HG03095 (cell line): ENCODE measurements around the gene MST1.
"Not testable (repeated sequence)": the region's sequence is repeated elsewhere in the genome, so short reads cannot be mapped to it uniquely, and the experiment has no call there.

Source experiments
- ATAC-seq: cut with Tn5 transposase; IDR thresholded peaks from one replicate; pipeline ENCODE4 v1.9.1; 2021; ENCODE audit warnings: moderate library complexity; ENCODE audit not compliant: unreplicated experiment

The MST1 gene

DNA sequence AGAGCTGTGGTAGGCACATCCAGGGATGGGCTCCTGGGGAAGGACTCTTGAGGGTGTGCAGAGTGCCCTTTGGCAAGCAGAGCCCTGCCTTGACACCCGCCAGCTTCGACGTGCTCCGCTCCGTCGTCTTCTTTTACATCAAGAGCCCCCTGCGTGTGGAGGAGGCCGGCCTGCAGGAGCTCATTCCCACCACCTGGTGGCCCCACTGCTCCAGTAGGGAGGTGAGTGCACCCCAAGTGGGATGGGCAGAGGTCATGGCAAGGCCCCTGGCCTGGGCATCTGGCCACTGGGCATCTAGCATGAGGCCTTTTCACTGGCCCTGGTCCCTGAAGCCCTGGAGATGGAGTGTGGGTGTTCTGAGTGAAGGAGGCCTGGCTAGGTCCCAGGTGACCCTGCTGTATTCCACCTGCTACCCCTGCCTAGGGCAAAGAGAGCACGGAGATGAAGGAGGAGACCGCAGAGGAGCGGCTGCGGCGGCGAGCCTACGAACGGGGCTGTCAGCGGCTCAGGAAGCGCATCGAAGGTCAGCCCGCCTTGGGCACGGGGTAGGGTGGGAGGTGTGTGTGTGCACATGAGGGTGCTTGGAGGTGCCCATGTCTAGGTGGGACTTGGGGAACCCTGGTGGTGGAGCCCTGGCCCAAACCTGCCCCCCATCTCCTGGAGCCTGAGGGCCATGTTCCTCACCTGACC lies 12.3 kb upstream of the MST1 start:
- no peak for ATAC-seq

DNA sequence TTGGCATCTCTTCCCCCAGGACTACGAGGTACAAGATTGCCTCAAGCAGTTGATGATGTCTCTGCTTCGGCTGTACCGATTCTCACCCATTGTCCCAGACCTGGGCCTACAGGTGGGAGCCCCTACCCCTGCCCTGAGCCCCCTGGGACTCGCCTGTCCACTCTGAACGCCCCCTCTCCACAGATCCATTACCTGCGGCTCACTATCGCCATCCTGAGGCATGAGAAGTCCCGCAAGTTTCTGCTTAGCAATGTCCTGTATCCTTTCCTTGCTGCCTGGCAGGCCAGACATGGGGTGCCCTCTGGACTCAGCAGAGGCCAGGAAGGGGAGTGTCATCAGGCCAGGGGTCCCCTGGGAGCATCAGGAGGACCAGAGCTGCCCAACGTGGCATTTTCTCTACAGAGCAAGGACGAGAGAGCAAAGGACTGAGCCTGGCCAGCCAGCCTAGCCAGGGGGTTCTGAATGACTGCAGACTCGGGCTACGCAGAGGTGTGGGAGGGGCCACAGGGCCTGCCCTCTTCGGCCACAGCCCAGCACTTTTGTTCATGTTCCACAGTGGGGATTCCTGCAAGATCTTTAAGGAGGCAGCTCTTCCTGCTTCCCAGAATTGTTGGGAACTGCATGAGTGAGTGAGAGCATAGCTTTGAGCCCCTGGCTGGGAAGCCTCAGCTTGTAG lies 11.3 kb upstream of the MST1 start:
- ATAC-seq = no peak

DNA sequence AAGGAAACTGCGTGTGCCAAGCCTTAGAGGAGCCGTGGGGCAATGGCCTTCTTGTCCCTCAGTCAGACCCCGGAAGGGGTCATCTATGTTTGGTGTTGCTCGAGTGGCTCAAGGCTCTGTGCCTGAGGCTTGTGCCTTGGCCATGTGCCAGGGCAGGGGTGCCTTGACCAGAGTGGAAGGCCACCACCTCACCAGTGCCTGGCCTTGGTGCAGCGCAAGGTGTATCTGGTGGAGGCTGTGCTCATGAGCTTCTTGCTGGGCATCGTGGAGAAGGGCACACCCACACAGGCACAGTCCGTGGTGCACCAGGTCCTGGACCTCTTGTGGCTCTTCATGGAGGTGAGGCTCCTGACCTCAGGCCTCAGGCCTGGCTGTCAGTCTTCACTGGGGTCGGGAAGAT lies 10.7 kb upstream of the MST1 start:
- ATAC-seq = no peak

DNA sequence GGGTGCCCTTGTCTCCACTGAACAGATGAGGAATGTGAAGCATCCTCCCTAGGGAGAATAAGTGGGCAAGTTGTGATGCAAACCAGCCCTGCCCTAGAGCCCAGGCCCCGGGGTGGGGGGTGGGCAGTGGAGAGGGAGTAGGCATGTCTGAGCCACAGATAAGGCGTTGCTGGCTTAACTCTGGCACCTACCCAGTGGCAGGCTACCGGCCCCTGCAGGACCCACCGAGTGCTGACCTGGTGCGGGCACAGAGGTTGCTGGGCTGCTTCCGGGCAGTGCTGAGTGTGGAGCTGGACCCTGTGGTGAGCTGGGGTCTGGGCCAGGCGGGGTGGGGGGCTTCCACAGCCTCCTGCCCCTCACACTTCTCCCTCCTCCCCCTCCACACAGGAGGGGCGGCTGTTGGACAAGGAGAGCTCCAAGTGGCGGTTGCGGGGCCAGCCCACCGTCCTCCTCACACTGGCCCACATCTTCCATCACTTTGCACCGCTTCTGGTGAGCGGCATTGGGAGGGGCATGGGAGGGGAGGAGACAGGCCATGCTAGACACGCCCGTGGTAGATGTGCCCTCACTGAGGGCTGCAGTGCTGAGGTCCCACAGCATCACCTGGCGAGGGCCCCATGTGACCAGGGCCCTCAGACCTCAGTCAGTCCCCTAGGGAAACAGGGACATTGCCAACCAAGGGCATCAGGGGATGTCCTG lies 10.2 kb upstream of the MST1 start:
- no peak for ATAC-seq

DNA sequence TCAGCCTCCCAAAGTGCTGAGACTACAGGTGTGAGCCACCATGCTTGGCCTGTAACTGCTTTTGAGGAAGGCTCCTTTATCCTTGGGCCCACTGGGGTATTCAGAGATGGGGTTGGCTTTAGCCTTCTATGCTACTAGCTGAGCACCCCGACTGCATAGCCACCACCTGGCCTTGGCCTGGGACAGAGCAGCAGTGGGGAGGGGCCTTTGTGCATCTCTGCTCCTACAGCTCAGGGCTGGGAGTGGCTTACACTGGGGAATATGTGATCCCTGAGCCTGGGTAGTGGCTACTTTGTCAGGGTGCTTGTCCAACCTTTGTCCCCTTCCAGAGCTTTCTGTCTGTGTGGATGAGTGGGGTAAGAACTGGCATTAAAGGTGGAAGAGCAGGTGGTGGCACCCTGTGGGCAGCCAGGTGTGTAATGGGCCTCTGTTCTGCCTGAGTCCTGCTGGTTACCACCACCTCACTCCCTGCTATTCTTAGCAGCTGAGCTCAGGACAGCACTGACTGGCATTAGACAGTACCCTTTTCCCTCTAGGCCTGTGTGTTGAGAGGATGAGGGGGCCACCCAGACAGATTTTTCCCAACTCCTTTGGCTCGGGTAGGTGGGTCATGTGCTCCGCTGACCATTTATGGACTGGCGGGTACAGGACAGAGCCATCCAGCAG lies 6.2 kb upstream of the MST1 start:
- ATAC-seq = not testable (repeated sequence)

DNA sequence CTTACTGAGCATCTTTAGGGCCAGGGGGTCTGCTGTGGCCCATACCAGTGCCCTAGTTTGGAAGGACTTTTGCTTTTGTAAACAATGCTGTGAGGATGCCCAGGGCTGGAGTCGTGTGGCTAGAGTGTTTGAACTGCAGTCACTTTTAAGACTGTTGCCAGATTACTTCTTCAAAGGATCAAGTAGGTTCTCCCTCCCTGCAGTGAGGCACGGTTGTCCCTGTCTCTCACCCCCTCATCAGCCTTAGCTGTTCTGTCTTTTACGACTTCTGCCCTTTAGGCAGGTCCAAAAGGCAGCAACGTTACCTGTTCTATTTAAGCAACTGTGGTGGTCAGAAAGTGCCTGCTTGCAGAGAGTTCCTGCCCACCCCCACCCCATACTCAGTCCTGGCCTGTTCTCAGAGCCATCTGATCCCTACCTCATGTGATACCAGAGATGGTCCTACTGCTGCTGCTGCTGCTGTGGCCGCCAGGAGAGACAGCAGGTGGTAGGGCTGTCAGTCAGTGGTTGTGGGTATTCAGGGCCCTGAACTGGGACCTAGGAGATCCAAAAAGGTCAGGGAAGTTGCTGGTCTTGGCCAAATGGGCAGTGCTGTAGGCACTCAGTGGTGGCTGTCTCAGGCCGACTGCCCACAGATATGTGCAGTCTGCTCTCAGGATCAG lies 5.3 kb upstream of the MST1 start:
- ATAC-seq = not testable (repeated sequence)

DNA sequence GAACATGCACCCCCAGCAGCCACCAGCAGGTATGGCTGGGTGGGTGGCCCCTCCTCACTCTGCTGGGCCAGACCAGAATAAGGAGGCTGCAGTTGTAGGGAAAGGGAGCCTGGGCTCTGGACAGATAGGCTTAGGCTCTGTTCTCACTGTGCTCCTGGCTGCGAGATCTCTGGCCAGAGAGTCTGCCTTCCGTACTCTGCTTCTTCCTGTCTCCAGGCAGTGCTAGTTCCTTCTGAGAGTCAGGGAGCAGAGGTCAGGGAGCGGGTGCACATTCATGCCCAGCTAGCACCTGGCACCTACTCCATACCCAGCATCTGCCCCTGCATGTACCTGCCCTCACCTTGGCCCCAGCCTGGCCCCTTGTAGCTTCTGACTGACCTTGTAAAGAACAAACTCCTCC lies 2.2 kb upstream of the MST1 start:
- ATAC-seq = not testable (repeated sequence)

DNA sequence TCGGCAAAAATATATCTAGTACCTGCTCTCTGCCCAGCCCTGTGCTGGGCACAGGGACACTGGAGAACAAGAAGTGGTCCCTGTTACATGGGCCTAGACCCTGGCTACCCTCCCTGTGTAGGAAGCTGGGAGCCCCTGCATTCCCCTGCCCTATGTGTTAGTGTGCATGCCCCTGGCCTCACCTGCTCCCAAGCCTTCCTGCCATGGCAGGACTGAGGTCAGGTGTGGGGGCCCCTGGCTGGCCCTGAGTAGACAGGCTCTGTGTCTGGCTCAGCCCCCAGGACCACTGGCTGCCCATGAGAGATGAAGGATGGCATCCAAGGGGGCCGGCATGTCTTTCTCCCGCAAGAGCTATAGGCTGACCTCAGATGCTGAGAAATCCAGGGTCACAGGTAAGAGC lies 1.6 kb upstream of the MST1 start:
- not testable (repeated sequence) for ATAC-seq

DNA sequence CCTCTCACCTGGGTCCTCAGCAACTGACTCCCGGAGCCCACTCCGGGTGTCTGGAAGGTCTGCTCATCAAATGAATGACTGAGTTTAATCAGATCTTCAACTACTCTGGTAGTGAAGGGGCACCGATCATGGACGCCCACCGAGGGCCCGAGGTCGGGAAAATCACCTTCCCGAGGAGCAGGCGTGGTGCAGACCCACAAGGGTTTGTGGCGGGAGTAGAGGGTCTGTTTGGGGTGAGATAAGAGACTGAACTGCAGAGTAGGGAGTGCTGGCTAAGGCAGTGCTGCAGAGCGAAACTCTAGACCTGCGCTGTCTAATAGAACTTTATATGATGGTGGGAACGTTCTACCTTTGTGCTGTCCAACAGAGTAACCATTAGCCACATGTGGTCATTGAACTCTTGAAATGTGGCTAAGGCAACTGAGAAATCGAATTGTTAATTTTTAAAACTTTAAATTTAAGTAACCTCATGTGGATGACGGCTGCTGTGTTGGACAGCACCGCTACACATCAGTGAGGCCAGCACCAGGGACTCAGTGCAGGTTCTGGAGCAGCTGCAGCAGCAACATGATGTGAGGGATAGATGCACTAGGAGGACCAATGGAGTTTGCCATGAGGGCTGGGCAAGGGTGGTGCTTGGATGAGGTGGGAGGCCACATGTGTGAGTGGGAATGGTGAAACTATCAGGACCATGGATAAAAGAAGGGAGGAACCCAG lies 792 bp upstream of the MST1 start:
- not testable (repeated sequence) for ATAC-seq

DNA sequence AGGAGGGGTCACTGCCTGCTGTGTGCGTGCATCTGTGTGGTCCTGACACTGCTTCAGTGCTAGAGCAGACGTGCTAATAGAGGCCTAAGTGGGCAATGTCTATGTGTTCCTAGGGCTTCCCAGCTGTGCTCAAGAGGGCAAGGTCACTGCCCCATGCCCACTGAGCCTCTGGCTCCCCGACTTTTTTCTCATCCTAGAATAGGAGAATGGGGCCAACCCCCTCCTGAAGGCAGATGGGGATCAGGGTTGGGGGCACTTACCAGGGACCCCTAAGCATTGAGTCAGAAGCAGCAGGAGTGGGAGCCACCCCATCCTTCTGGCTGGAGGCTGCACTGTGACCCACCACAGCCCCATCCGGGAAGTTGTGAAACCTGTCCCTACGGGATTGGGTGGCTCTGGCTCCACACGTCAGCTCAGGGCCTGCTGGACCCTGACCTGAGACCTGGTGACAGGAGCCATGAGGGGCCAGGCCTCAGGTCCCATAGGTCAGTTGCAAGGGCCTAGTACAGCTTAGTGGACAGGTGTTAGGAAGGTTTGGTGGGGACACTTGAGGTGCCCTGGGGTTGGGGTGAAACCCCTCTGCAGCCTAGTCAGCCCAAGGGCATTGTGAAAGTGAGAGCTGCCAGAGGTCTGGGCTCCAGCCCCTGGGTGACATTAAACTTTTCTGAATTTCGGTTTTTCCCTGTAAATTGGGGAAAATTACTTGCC lies 782 bp downstream of the MST1 start:
- ATAC-seq = not testable (repeated sequence)

DNA sequence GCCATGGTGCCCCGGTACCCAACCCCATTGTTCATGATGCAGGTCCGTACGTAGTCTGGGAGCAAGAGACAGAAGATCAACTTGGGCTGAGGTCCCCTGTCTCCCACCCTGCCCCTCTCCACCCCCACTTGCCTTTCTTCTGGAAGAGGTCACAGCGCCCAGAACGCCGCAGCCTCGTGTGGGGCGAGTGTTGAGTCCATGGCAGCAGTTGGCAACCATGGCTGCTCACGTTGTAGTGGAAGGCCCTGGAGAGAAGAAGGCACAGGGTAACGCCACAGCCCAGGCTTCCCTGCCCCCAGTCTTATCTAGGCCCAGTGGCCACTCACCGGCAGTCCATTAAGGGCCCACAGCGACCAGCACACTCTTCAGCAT lies 1.9 kb downstream of the MST1 start:
- ATAC-seq = not testable (repeated sequence)

DNA sequence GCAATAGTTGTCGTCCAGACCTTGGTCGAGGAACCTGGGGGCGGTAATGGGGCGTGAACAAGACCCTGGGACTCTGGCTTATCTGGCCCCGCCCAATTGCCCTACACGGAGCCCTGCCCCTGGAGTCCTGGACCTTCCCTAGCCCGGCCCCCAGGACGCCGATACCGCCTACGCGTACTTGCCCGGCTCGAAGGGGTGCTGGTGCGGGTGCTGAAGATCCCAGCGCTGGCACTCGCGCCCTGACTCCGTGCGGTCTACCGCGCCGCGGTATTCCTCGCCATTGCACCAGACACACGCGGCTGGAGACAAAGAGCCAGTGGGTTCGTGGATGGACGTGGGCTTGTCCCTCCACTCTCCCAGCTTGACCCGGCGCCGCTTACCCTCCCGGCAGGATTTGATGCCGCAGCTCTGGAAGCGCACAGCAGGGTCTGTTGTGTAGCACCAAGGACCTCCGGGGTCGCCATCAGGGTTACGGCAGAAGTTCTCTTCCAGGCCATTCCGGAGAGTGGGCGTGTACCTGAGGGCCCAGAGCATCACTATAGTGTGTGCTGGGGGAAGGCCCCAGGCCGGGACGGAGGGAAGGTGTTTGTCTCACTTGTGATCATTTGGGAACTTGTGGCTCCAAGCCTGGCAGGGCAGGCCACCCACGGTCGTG lies 2.4 kb downstream of the MST1 start:
- ATAC-seq = not testable (repeated sequence)

DNA sequence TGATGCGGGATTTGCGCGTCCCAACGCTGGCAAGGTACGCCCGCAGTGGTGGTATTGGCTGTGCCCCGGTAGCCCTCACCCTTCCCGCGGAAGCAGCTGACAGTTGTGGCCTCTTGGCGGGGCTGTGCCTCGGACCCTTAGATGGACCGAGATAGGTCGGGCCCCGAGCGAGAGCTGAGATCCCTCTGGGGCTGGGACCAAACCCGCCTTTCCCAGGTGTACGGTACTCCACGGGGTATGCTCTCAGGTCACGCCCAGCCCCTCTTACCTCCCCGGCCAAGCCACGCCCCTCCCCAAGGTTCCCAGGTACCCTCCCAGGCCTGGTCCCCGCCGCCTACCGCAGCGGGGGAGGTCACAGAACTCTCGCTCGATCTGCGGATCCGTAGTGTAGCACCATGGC lies 2.9 kb downstream of the MST1 start:
- ATAC-seq = not testable (repeated sequence)

DNA sequence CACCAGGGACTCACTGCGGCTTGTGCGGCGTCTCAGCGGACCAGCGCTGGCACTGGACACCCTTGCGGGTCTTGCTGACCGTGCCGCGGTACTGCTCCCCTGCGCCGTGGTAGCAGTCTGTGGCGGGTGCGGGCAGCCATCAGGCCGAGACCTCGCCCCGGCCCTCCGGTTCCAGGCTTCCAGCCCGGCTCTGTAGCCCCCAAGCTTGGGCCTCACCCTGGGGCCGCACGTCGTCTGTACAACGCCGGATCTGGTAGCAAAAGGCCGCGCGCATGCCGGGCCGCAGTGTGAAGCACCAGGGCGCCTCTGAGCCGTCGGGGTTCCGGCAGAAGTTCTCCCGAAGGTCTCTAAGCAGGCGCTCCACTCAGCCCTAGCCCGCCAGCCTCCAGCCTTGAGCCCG lies 3.4 kb downstream of the MST1 start:
- ATAC-seq = not testable (repeated sequence)

DNA sequence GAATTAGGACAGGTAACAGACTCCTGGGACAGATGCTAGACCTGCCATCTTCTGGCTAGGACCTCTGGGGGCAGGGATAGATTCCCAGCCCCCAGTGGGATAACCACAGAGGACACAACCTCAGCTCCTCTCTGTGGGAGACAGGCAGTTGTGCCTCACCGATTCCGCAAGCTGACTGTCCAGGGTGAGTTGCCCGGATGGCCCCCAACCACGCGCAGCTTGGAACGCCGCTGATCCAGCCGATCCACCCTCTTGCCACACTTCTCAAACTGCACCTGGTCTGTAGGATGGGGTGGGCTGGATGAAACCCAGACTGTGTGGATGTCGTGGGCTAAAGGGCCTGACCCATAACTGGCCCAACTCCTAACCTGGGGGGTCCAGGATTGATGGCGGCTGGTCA lies 4.2 kb downstream of the MST1 start:
- not testable (repeated sequence) for ATAC-seq

DNA sequence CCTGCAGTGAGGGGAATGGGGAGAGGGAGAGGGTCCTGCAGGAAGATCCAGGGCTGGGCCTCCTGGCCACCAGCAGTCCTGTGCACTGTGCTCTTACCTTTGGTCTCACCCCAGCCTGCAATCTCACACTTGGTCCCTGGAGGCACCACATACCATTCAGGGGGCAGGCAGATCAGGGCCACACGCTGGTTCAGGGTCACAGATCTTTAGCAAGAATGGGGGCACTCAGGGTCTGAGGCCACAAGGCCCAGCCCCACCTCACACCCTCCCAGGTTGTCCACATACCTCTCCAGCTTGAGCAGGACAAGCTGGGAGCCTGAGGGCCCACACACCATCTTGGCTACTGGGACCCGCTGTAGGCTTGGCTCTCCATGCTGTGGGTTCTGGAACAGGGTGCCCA lies 4.8 kb downstream of the MST1 start:
- not testable (repeated sequence) for ATAC-seq

DNA sequence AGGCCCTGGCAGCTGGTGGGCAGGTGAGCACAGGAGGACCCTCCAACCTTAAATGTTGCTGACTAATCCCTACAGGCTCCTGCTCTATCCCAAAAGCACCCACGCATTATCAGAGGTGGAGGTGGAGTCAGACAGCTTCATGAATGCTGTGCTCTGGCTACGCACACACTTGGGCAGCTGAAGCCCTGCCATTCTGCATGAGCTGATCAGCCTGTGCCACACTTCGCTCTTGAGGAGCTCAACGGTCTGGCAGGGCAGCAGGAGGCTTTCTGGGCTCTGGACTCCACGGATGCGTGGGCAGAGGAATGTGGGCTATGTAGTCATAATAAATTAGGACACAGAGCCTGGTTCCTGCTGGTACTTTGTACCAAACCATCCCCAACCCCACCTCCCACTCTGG lies 6.1 kb downstream of the MST1 start:
- no peak for ATAC-seq

DNA sequence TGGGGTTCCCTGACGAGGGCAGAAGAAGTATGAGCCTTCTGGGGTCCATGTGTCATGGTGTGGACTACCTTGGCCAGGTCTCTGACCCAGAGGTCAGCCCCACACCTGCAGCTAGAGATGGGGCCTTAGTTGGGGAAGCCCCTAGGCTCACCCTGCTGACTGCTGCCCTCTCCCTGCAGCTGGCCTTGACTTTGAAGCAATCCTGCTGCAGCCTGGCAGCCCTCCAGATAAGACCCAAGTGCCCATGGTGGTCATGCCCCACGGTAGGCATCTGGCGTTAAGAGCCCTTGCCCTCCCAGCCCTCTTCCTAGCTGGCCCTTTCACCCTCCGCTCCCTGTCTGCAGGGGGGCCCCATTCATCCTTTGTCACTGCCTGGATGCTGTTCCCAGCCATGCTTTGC lies 7.7 kb downstream of the MST1 start:
- ATAC-seq = no peak

DNA sequence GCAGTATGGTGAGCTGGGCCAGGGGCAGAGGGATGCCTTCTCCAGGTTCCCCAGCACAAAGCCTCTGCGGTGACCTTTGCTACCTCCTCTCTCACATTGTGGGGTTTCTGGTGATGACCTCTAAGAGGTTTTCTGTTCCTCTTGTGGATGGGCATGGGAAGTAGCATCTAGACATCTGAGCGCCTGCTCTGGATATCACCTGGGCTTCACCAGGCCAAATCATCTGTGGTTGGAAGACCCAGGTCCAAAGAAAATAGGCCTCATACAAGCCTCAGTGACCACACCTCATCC lies 8.1 kb downstream of the MST1 start:
- no peak for ATAC-seq
